ENCODE results near the gene DNAJC10.

Gene DNAJC10

GRCh38 chr2:182761903-182762302 is 45.8 kb downstream of the DNAJC10 start:
- Histone ChIP-seq H3K9me3 (ENCODE audit: control insufficient read depth, insufficient read depth, low read length) (peaks cover 1% of the 10 kb centered on the region; the same call in 1 of the 2 replicates), H4K20me1 (ENCODE audit: control insufficient read depth, insufficient read depth, low read depth, low read length) (no peaks in the 10 kb centered on the region), H3K4me1 (ENCODE audit: control insufficient read depth, low read length) (no peaks in the 10 kb centered on the region), H3K36me3 (ENCODE audit: control insufficient read depth, low read length) (peaks cover 100% of the 10 kb centered on the region), H3K4me2 (ENCODE audit: low read length) (no peak overlapping the region), H3K4me3 (ENCODE audit: low read length) (no peak overlapping the region), H3F3A (ENCODE audit: control insufficient read depth, insufficient read depth) (peaks cover 12% of the 10 kb centered on the region; the same call in 1 of the 2 replicates), H3K27me3 (ENCODE audit: control insufficient read depth, low read length) (no peaks in the 10 kb centered on the region), H3K27ac (ENCODE audit: low read depth, low read length) (no peak overlapping the region), H3K79me2 (ENCODE audit: control insufficient read depth, low read length) (peaks cover 7% of the 10 kb centered on the region), H3K9me2 (replicated peaks; ENCODE audit: control insufficient read depth, low read length) (no peaks in the 10 kb centered on the region)
- no peak for TF ChIP-seq CTCF (IDR thresholded peaks at IDR 0.05; ENCODE audit: low read depth, low read length, poor library complexity, severe bottlenecking)
- no peak for TF ChIP-seq EZH2phosphoT487 (IDR thresholded peaks at IDR 0.05; ENCODE audit: borderline replicate concordance, low read length)

DNA sequence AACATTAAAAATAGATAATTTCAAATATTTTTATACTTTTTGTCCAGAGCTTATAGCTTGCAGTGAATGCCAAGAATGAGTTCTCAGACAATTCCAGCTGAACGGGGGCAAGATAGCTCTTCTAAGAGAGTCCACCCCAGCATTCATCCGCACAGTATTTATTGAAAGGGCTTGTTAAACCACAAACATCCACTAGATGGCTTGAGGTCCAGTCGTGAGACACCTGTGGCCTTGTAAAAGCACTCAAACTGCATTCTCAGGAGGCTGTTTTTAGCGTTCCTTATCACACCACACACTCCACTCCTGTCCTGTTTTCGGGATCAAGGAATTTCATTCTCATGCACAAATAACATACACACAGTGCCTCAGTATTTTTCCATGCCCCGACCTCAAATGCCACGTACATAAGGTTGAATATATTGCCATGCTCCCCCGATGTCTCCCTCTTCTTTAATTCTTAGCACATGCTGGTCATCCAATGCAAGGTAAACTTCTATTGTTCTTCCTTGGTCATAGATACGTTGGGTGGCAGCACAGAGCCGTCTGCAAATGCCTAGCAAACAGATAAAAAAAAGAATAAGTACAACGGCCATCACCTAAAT is 47.4 kb downstream of the DNAJC10 start:
- Histone ChIP-seq H3K9me3 (ENCODE audit: control insufficient read depth, insufficient read depth, low read length) (peaks cover 6% of the 10 kb centered on the region; the same call in 1 of the 2 replicates), H3K9me2 (replicated peaks; ENCODE audit: control insufficient read depth, low read length) (no peaks in the 10 kb centered on the region), H3K4me1 (ENCODE audit: control insufficient read depth, low read length) (no peaks in the 10 kb centered on the region), H3K27me3 (ENCODE audit: control insufficient read depth, low read length) (no peaks in the 10 kb centered on the region), H3K79me2 (ENCODE audit: control insufficient read depth, low read length) (peaks cover 22% of the 10 kb centered on the region), H3K36me3 (ENCODE audit: control insufficient read depth, low read length) (peaks cover 100% of the 10 kb centered on the region), H3K4me2 (ENCODE audit: low read length) (no peak overlapping the region), H3K27ac (ENCODE audit: low read depth, low read length) (no peak overlapping the region), H3F3A (ENCODE audit: control insufficient read depth, insufficient read depth) (peaks cover 10% of the 10 kb centered on the region; the same call in 1 of the 2 replicates), H4K20me1 (ENCODE audit: control insufficient read depth, insufficient read depth, low read depth, low read length) (no peaks in the 10 kb centered on the region), H3K4me3 (ENCODE audit: low read length) (no peak overlapping the region)
- peak; percentile 59 for TF ChIP-seq CTCF (IDR thresholded peaks at IDR 0.05; ENCODE audit: low read depth, low read length, poor library complexity, severe bottlenecking)
- TF ChIP-seq EZH2phosphoT487 (IDR thresholded peaks at IDR 0.05; ENCODE audit: borderline replicate concordance, low read length), result no peak

GRCh38 chr2:182766626-182767025 is 50.6 kb downstream of the DNAJC10 start:
- no peak overlapping the region for H3K27ac ChIP-seq (ENCODE audit: low read depth, low read length)
- TF ChIP-seq EZH2phosphoT487 (IDR thresholded peaks at IDR 0.05; ENCODE audit: borderline replicate concordance, low read length) (no peak), CTCF (IDR thresholded peaks at IDR 0.05; ENCODE audit: low read depth, low read length, poor library complexity, severe bottlenecking) (no peak)
- no peaks in the 10 kb centered on the region for H3K27me3 ChIP-seq (ENCODE audit: control insufficient read depth, low read length)
- no peak overlapping the region for H3K4me2 ChIP-seq (ENCODE audit: low read length)
- H3K4me1 ChIP-seq (ENCODE audit: control insufficient read depth, low read length), result no peaks in the 10 kb centered on the region
- no peak overlapping the region for H3K4me3 ChIP-seq (ENCODE audit: low read length)
- peaks cover 11% of the 10 kb centered on the region; the same call in 1 of the 2 replicates for H3K9me3 ChIP-seq (ENCODE audit: control insufficient read depth, insufficient read depth, low read length)
- H3K9me2 ChIP-seq (replicated peaks; ENCODE audit: control insufficient read depth, low read length), result no peaks in the 10 kb centered on the region
- peaks cover 77% of the 10 kb centered on the region for H3K36me3 ChIP-seq (ENCODE audit: control insufficient read depth, low read length)
- H3K79me2 ChIP-seq (ENCODE audit: control insufficient read depth, low read length), result peaks cover 39% of the 10 kb centered on the region
- H4K20me1 ChIP-seq (ENCODE audit: control insufficient read depth, insufficient read depth, low read depth, low read length), result no peaks in the 10 kb centered on the region
- H3F3A ChIP-seq (ENCODE audit: control insufficient read depth, insufficient read depth), result peaks cover 8% of the 10 kb centered on the region; the same call in 1 of the 2 replicates

Measured in DOHH2 (cell line).